Spinal cord (tissue), 10 donors: Measurements from ENCODE around the gene IFNLR1. TPM values are rescaled to one million over a fixed set of nuclear protein-coding genes. Genes with fewer than 3 reads are reported as not detected.

Experiments used
- DNase-seq, 6 donors: peaks; one replicate each; pipeline versions ENCODE4 v3.0.0 to v3.0.0-alpha.2; 2013 to 2015; ENCODE audit warnings: low spot score in 6 of 6, low read depth in 4 of 6
- H3K27ac ChIP-seq: one replicate; pipeline ENCODE4 v1.5.1; 2013; ENCODE audit warnings: low read depth, low read length, control low read depth
- H3K27me3 ChIP-seq: one replicate; pipeline ENCODE4 v1.6.1; 2013; ENCODE audit warnings: low read length; ENCODE audit not compliant: control insufficient read depth, insufficient read depth
- H3K36me3 ChIP-seq: one replicate; pipeline ENCODE4 v1.6.1; 2013; ENCODE audit warnings: low read length; ENCODE audit not compliant: control insufficient read depth, insufficient read depth
- H3K4me1 ChIP-seq: one replicate; pipeline ENCODE4 v1.6.1; 2013; ENCODE audit warnings: low read length; ENCODE audit not compliant: control insufficient read depth, insufficient read depth
- H3K4me3 ChIP-seq: one replicate; pipeline ENCODE4 v1.5.1; 2013; ENCODE audit warnings: low read depth, low read length, control low read depth
- H3K9me3 ChIP-seq: one replicate; pipeline ENCODE4 v1.6.1; 2013; ENCODE audit warnings: low read length; ENCODE audit not compliant: control insufficient read depth, insufficient read depth
- WGBS: methylation state at CpG from one replicate; pipeline ENCODE4 v1.1.5; 2013; ENCODE audit warnings: missing lambda C conversion rate; ENCODE audit not compliant: insufficient coverage; 5-methylcytosine and 5-hydroxymethylcytosine counted together
- polyA plus RNA-seq, 2 donors: library from polyadenylated mRNA; unstranded; fragments of 120-200 nt; gene quantifications; one replicate each; pipeline ENCODE4 v1.2.1, GENCODE V29; 2013; ENCODE audit not compliant: insufficient read length in 2 of 2
- total RNA-seq, 2 donors: library from RNA; depleted of rRNA in 1 of 2; stranded (reverse); fragments of 120-200 nt in 1 of 2; fragments of >200 nt in 1 of 2; gene quantifications; one replicate each; pipeline versions ENCODE4 v1.2.3 to v1.2.4, GENCODE V29; 2013 to 2014
- donor health status: healthy.

Gene IFNLR1
- total and polyA plus RNA-seq, 4 donors: 0.59 to 1.6 (median 0.73) TPM

DNA sequence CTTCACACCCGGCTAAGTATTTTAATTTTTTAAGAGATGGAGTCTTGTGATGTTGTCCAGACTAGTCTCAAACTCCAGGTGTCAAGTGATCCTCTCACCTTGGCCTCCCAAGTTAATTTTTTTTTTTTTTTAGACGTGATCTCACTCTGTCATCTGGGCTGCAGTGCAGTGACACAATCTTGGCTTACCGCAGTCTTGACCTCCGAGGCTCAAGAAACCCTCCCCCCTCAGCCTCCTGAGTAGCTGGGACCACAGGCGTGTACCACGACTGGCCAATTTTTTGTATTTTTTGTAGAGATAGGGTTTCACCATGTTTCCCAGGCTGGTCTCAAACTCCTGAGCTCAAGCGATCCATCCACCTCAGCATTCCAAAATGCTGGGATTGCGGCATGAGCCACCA is 11.7 kb upstream of the IFNLR1 start:
- Histone ChIP-seq H3K36me3 (no peaks in the 10 kb centered on the region), H3K27me3 (peaks cover 4% of the 10 kb centered on the region), H3K9me3 (no peaks in the 10 kb centered on the region), H3K4me3 (no peak overlapping the region), H3K4me1 (peaks cover 11% of the 10 kb centered on the region), H3K27ac (no peak overlapping the region)
- DNase-seq: no peak
- WGBS: no CpG with 5 or more reads among the region's 8 CpGs

- no peaks in the 10 kb centered on the region for H3K9me3 ChIP-seq
- H3K27me3 ChIP-seq: peaks cover 4% of the 10 kb centered on the region
- no peak for DNase-seq
- H3K4me1 ChIP-seq: peaks cover 4% of the 10 kb centered on the region
- WGBS: 61% methylated on average over 22 of the region's 22 CpGs
- H3K4me3 ChIP-seq: no peak overlapping the region
- no peaks in the 10 kb centered on the region for H3K36me3 ChIP-seq
- no peak overlapping the region for H3K27ac ChIP-seq
These were observed 8.8 kb upstream of the IFNLR1 start for GRCh38 chr1:24195874-24196273.

DNA sequence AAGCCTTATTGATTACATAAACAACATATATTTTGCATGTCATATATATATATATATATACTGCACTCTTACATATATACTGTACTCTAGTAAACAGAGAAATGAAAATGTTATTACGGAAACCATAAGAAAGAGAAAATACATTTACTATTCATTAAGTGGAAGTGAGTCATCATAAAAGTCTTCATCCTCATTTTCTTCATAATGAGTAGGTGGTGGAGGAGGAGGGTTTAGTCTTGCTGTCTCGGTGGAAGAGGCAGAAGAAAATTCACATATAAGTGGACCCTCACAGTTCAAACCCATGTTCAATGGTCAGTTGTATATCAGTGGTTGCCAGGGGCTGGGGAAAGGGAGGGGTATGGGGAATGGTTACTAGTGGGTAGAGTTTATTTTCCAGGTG is 8.0 kb upstream of the IFNLR1 start:
- no peak overlapping the region for H3K27ac ChIP-seq
- peaks cover 4% of the 10 kb centered on the region for H3K4me1 ChIP-seq
- no CpG with 5 or more reads among the region's 2 CpGs for WGBS
- no peak for DNase-seq
- no peak overlapping the region for H3K4me3 ChIP-seq
- H3K27me3 ChIP-seq: peaks cover 7% of the 10 kb centered on the region
- no peaks in the 10 kb centered on the region for H3K9me3 ChIP-seq
- H3K36me3 ChIP-seq: no peaks in the 10 kb centered on the region

GRCh38 chr1:24193046-24193445 is 6.0 kb upstream of the IFNLR1 start:
- no peaks in the 10 kb centered on the region for H3K9me3 ChIP-seq
- WGBS: 58% methylated on average over 2 of the region's 4 CpGs
- H3K36me3 ChIP-seq: no peaks in the 10 kb centered on the region
- H3K27ac ChIP-seq: no peak overlapping the region
- no peak overlapping the region for H3K4me3 ChIP-seq
- DNase-seq: no peak
- H3K4me1 ChIP-seq: no peaks in the 10 kb centered on the region
- H3K27me3 ChIP-seq: peaks cover 13% of the 10 kb centered on the region

GRCh38 chr1:24191860-24192259 is 4.8 kb upstream of the IFNLR1 start:
- WGBS: 100% methylated on average over 2 of the region's 5 CpGs
- H3K36me3 ChIP-seq: no peaks in the 10 kb centered on the region
- H3K4me1 ChIP-seq: peaks cover 9% of the 10 kb centered on the region
- DNase-seq: no peak
- peaks cover 21% of the 10 kb centered on the region for H3K27me3 ChIP-seq
- H3K9me3 ChIP-seq: no peaks in the 10 kb centered on the region
- no peak overlapping the region for H3K27ac ChIP-seq
- H3K4me3 ChIP-seq: no peak overlapping the region

DNA sequence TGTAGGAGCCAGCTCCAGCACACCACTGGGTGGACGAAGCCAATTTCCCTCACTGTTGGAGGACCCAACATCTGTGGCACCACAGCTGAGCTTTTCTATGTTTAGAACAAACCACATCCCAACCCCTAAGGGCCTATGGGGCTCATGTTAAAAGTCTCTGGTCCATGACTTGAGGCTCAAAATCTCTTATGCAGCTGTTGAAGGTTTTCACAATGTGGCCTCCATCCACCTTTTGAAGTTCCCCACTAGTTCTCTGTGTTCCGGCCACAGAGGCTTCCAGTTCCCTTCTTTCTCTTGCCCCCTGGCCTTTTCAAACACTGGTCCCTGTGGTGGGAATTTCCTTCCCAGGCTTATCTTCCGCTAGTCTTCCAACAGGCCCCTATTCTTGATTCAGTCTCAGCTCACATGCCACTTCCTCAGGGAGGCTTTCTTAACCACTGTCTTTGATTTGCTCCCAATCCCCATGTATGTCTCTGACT is 3.9 kb upstream of the IFNLR1 start:
- Histone ChIP-seq H3K9me3 (no peaks in the 10 kb centered on the region), H3K27me3 (peaks cover 29% of the 10 kb centered on the region), H3K4me1 (peaks cover 13% of the 10 kb centered on the region), H3K36me3 (no peaks in the 10 kb centered on the region), H3K4me3 (no peak overlapping the region), H3K27ac (no peak overlapping the region)
- WGBS: 78% methylated on average over 3 of the region's 3 CpGs
- DNase-seq: no peak

DNA sequence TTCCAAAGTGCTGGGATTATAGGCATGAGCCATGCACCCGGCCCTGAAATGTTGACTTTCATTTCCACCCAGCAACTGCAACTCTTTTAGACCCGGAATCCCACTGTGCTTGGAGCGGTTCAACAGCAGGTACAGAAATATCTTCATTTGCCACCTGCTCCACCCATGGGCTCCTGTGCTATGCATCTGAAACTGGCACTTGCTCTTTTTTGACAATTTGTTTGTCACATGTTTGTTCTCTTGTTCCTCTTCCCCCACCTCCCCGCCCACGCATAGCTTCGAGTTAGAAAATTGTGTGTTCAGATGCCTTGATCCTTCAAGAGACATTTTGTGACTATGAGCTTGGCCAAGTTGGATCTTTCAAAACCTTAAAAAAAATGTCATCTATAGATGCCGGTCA is 2.4 kb upstream of the IFNLR1 start:
- Histone ChIP-seq H3K4me1 (peaks cover 13% of the 10 kb centered on the region), H3K4me3 (no peak overlapping the region), H3K27ac (no peak overlapping the region), H3K36me3 (no peaks in the 10 kb centered on the region), H3K27me3 (peaks cover 38% of the 10 kb centered on the region), H3K9me3 (no peaks in the 10 kb centered on the region)
- 90% methylated on average over 6 of the region's 7 CpGs for WGBS
- DNase-seq: no peak

GRCh38 chr1:24186711-24186992 is 437 bp downstream of the IFNLR1 start:
- H3K36me3 ChIP-seq: no peaks in the 10 kb centered on the region
- no peak overlapping the region for H3K27ac ChIP-seq
- DNase-seq: no peak
- H3K4me1 ChIP-seq: peaks cover 13% of the 10 kb centered on the region
- no peaks in the 10 kb centered on the region for H3K9me3 ChIP-seq
- H3K27me3 ChIP-seq: peaks cover 34% of the 10 kb centered on the region
- no peak overlapping the region for H3K4me3 ChIP-seq
- WGBS: 24% methylated on average over 4 of the region's 8 CpGs

DNA sequence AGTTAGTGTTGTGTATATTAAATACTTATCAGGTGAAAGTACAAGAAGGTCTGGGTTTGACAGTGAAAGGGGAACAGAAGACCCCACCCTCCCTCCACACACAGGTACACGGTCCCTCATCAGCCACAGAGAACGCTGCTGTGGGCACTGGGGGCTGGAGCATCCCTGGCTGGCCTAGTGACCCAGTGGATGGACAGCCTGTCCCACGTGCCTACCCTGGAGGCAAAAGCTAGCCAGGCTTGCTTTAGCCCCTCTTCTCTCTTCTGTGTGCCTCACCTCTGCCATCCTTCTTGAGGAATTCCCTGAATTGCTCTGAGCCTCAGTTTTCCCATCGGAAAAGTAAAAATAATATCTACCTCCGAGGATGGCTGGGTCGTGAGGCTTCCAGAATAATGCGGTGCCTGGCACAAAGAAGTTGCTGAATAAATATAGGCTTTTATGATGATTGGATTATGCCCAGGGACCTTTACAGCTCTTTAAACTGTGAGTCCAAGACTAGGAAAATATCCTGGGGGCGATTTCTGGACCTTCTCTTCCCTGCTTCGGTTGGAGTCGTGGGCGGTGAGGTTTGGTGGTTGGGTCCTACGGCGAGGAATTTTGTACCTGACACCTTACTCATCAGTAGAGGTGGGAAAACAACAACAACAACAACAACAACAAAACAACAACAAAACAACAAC is 918 bp downstream of the IFNLR1 start:
- peaks cover 34% of the 10 kb centered on the region for H3K27me3 ChIP-seq
- no peak overlapping the region for H3K4me3 ChIP-seq
- no peaks in the 10 kb centered on the region for H3K9me3 ChIP-seq
- H3K36me3 ChIP-seq: no peaks in the 10 kb centered on the region
- WGBS: 77% methylated on average over 3 of the region's 13 CpGs
- no peak overlapping the region for H3K27ac ChIP-seq
- no peak for DNase-seq
- peaks cover 13% of the 10 kb centered on the region for H3K4me1 ChIP-seq

GRCh38 chr1:24185076-24185475 is 2.0 kb downstream of the IFNLR1 start:
- H3K27me3 ChIP-seq: peaks cover 31% of the 10 kb centered on the region
- WGBS: 96% methylated on average over 3 of the region's 4 CpGs
- peaks cover 13% of the 10 kb centered on the region for H3K4me1 ChIP-seq
- no peaks in the 10 kb centered on the region for H3K9me3 ChIP-seq
- H3K4me3 ChIP-seq: no peak overlapping the region
- no peaks in the 10 kb centered on the region for H3K36me3 ChIP-seq
- DNase-seq: no peak
- no peak overlapping the region for H3K27ac ChIP-seq
